Sigmoid colon (tissue), 7 donors: Measurements from ENCODE around the gene EFEMP1. TPM values are rescaled to one million over a fixed set of nuclear protein-coding genes. Genes with fewer than 3 reads are reported as not detected.

Experiments
- DNase-seq: peaks from one replicate; pipeline ENCODE4 v3.0.0-alpha.2; 2019
- H3K27ac ChIP-seq, 4 donors: fragments of 200-600 bp; sonication (generic); one replicate each; pipeline ENCODE4 v1.5.1; 2016 to 2019; ENCODE audit warnings: mild to moderate bottlenecking in 1 of 4
- H3K27me3 ChIP-seq, 3 donors: fragments of 200-600 bp; sonication (generic); one replicate each; pipeline ENCODE4 v1.5.1; 2019; ENCODE audit warnings: mild to moderate bottlenecking in 1 of 3
- H3K36me3 ChIP-seq, 4 donors: fragments of 200-600 bp; sonication (generic); one replicate each; pipeline ENCODE4 v1.5.1; 2016 to 2019
- H3K4me1 ChIP-seq, 4 donors: fragments of 200-600 bp; sonication (generic); one replicate each; pipeline ENCODE4 v1.5.1; 2017 to 2019
- H3K4me3 ChIP-seq, 4 donors: fragments of 200-600 bp; sonication (generic); one replicate each; pipeline ENCODE4 v1.5.1; 2017 to 2019; ENCODE audit warnings: mild to moderate bottlenecking in 2 of 4, moderate library complexity in 1 of 4
- H3K9me3 ChIP-seq, 4 donors: fragments of 200-600 bp in 3 of 4; sonication (generic) in 3 of 4; one replicate each; pipeline versions ENCODE4 v1.5.1 to v1.6.1; 2013 to 2019
- CTCF ChIP-seq, 4 experiments: fragments of 450-650 bp in 3 of 4; fragments of 200-600 bp in 1 of 4; IDR thresholded peaks; one replicate each; pipeline ENCODE4 v1.5.1; 2016 to 2019; ENCODE audit warnings: antibody characterized with exemption in 4 of 4, mild to moderate bottlenecking in 3 of 4, moderate library complexity in 2 of 4
- EP300 ChIP-seq, 4 donors: sonication (generic); formaldehyde crosslinking; IDR thresholded peaks; one replicate each; pipeline ENCODE4 v1.6.1; 2017; ENCODE audit warnings: antibody characterized with exemption in 4 of 4
- POLR2A ChIP-seq, 2 donors: fragments of 450-650 bp; IDR thresholded peaks; one replicate each; pipeline ENCODE4 v1.6.1; 2016; ENCODE audit warnings: antibody characterized with exemption in 2 of 2, mild to moderate bottlenecking in 2 of 2, moderate library complexity in 2 of 2
- POLR2AphosphoS5 ChIP-seq, 4 donors: sonication (generic); formaldehyde crosslinking; IDR thresholded peaks; one replicate each; pipeline ENCODE4 v1.6.1; 2017; ENCODE audit warnings: antibody characterized with exemption in 4 of 4
- WGBS, 2 donors: extraction: QIAGEN DNeasy Blood & Tissue Kit; methylation state at CpG; one replicate each; pipeline ENCODE4 v1.1.7; 2013; 5-methylcytosine and 5-hydroxymethylcytosine counted together
- intact Hi-C: fragments of 100-400 bp; cut with DNase I; formaldehyde crosslinking; loops from one replicate; pipeline ENCODE4 v1.15.1; 2023
- polyA plus RNA-seq, 3 donors: library from polyadenylated mRNA; stranded (reverse); fragments of 200-250 nt; gene quantifications; one replicate each; pipeline ENCODE4 v1.2.3, GENCODE V29; 2013
- total RNA-seq, 4 donors: library from RNA; depleted of rRNA; stranded (reverse); fragments of >200 nt; gene quantifications; one replicate each; pipeline ENCODE4 v1.1.0, GENCODE V29; 2016
- donor health status: healthy with polysubstance abuse.
- donor health status: Bipolar disorder and iron deficiency.
- donor health status: healthy.

The EFEMP1 gene
- total and polyA plus RNA-seq, 7 donors: 5.3 to 111 (median 37.7) TPM

GRCh38 chr2:55859875-55860274 lies 63.7 kb downstream of the EFEMP1 start:
- Histone ChIP-seq H3K4me1 (peaks cover 0 to 13% (median 0%) of the 10 kb centered on the region in 4 donors), H3K27ac (no peak overlapping the region), H3K9me3 (no peaks in the 10 kb centered on the region), H3K36me3 (no peaks in the 10 kb centered on the region), H3K27me3 (no peaks in the 10 kb centered on the region), H3K4me3 (no peak overlapping the region)
- intact Hi-C loops: no loop called here
- no peak for DNase-seq
- TF ChIP-seq POLR2AphosphoS5 (IDR thresholded peaks at IDR 0.05) (no peak), CTCF (IDR thresholded peaks at IDR 0.05) (no peak), EP300 (IDR thresholded peaks at IDR 0.05) (no peak), POLR2A (IDR thresholded peaks at IDR 0.05) (no peak)
- WGBS, 2 donors: 91 to 95% methylated on average over 3 of the region's 3 CpGs

- TF ChIP-seq CTCF (IDR thresholded peaks at IDR 0.05) (no peak), EP300 (IDR thresholded peaks at IDR 0.05) (no peak), POLR2AphosphoS5 (IDR thresholded peaks at IDR 0.05) (no peak), POLR2A (IDR thresholded peaks at IDR 0.05) (no peak)
- no peaks in the 10 kb centered on the region for H3K36me3 ChIP-seq
- WGBS, 2 donors: 95 to 98% methylated on average over 2 of the region's 2 CpGs
- intact Hi-C loops: no loop called here
- no peak for DNase-seq
- no peak overlapping the region for H3K4me3 ChIP-seq
- peaks cover 0 to 11% (median 0%) of the 10 kb centered on the region in 4 donors for H3K4me1 ChIP-seq
- H3K27me3 ChIP-seq: no peaks in the 10 kb centered on the region
- H3K9me3 ChIP-seq: no peaks in the 10 kb centered on the region
- H3K27ac ChIP-seq: no peak overlapping the region
Observed at GRCh38 chr2:55857766-55858165, 65.8 kb downstream of the EFEMP1 start.

GRCh38 chr2:55856936-55857335 lies 66.6 kb downstream of the EFEMP1 start:
- Histone ChIP-seq H3K27me3 (no peaks in the 10 kb centered on the region), H3K9me3 (no peaks in the 10 kb centered on the region), H3K4me3 (no peak overlapping the region), H3K4me1 (peaks cover 0 to 2% (median 0%) of the 10 kb centered on the region in 4 donors), H3K27ac (no peak overlapping the region), H3K36me3 (no peaks in the 10 kb centered on the region)
- WGBS, 2 donors: 70 to 74% methylated on average over 3 of the region's 3 CpGs
- TF ChIP-seq CTCF (IDR thresholded peaks at IDR 0.05) (no peak), POLR2A (IDR thresholded peaks at IDR 0.05) (no peak), POLR2AphosphoS5 (IDR thresholded peaks at IDR 0.05) (no peak), EP300 (IDR thresholded peaks at IDR 0.05) (no peak)
- no peak for DNase-seq
- intact Hi-C loops: no loop called here

GRCh38 chr2:55848096-55848495 lies 75.5 kb downstream of the EFEMP1 start:
- no peak overlapping the region for H3K4me3 ChIP-seq
- no peak for DNase-seq
- intact Hi-C loops: no loop called here
- WGBS, 2 donors: 34 to 70% methylated on average over 1 of the region's 1 CpG
- no peaks in the 10 kb centered on the region for H3K36me3 ChIP-seq
- no peak overlapping the region for H3K27ac ChIP-seq
- no peak for TF ChIP-seq POLR2A (IDR thresholded peaks at IDR 0.05)
- TF ChIP-seq POLR2AphosphoS5 (IDR thresholded peaks at IDR 0.05): no peak
- TF ChIP-seq EP300 (IDR thresholded peaks at IDR 0.05): no peak
- TF ChIP-seq CTCF (IDR thresholded peaks at IDR 0.05): no peak
- no peaks in the 10 kb centered on the region for H3K4me1 ChIP-seq
- H3K9me3 ChIP-seq: no peaks in the 10 kb centered on the region
- no peaks in the 10 kb centered on the region for H3K27me3 ChIP-seq

GRCh38 chr2:55846426-55846825 lies 77.2 kb downstream of the EFEMP1 start:
- no peak for DNase-seq
- Histone ChIP-seq H3K27ac (no peak overlapping the region), H3K27me3 (no peaks in the 10 kb centered on the region), H3K36me3 (no peaks in the 10 kb centered on the region), H3K9me3 (no peaks in the 10 kb centered on the region), H3K4me1 (no peaks in the 10 kb centered on the region), H3K4me3 (no peak overlapping the region)
- intact Hi-C loops: no loop called here
- TF ChIP-seq POLR2A (IDR thresholded peaks at IDR 0.05): no peak
- TF ChIP-seq POLR2AphosphoS5 (IDR thresholded peaks at IDR 0.05): no peak
- TF ChIP-seq CTCF (IDR thresholded peaks at IDR 0.05): no peak
- WGBS, 2 donors: 89 to 98% methylated on average over 1 of the region's 1 CpG
